HFFc6 (cell line): ENCODE results near the gene NEXMIF. TPM values are rescaled to one million over a fixed set of nuclear protein-coding genes. Genes with fewer than 3 reads are reported as not detected.
"Not testable (repeated sequence)": the region's sequence is repeated elsewhere in the genome, so short reads cannot be mapped to it uniquely, and the experiment has no call there.

Experiments
- DNase-seq: peaks from one replicate; pipeline ENCODE4 v3.0.0-alpha.2; 2018
- H3K27ac Mint-ChIP-seq: 2 replicates; pipeline ENCODE4 v1.8.0; 2020; ENCODE audit warnings: mild to moderate bottlenecking, mixed read lengths
- H3K27me3 Mint-ChIP-seq: 2 replicates; pipeline ENCODE4 v1.8.0; 2021; ENCODE audit warnings: mild to moderate bottlenecking, moderate library complexity, mixed read lengths; ENCODE audit not compliant: insufficient read depth
- H3K36me3 Mint-ChIP-seq: 2 replicates; pipeline ENCODE4 v1.8.0; 2021; ENCODE audit warnings: low read depth, mixed read lengths
- H3K4me1 Mint-ChIP-seq: 2 replicates; pipeline ENCODE4 v1.8.0; 2020; ENCODE audit warnings: low read depth, mixed read lengths
- H3K4me3 Mint-ChIP-seq: 2 replicates; pipeline ENCODE4 v1.8.0; 2020; ENCODE audit warnings: mild to moderate bottlenecking, moderate library complexity, mixed read lengths
- H3K9me3 Mint-ChIP-seq: 2 replicates; pipeline ENCODE4 v1.8.0; 2020; ENCODE audit warnings: mild to moderate bottlenecking, mixed read lengths
- long read RNA-seq: library from polyadenylated mRNA; unstranded; transcript quantifications from one replicate; pipeline ENCODE4 v2.0.0, GENCODE V29; 2019
- total RNA-seq, 6 experiments: library from RNA; stranded (reverse); fragmentation: NEBNext Ultra II Directional; extraction: Animal tissue kit (Norgen Biotek cat#: 25700); gene quantifications; 2 replicates in 1 of 6; 3 replicates in 5 of 6; pipeline ENCODE4 v1.2.3, GENCODE V29; 2021
- TF ChIP-seq, protein P1 (sequence below): fragments of 200-600 bp; sonication (generic); IDR thresholded peaks from 2 replicates; pipeline ENCODE4 v1.5.0; 2021; ENCODE audit warnings: antibody characterized with exemption, mild to moderate bottlenecking

Gene NEXMIF
- total RNA-seq = not detected
- long read RNA-seq = 0 reads

DNA sequence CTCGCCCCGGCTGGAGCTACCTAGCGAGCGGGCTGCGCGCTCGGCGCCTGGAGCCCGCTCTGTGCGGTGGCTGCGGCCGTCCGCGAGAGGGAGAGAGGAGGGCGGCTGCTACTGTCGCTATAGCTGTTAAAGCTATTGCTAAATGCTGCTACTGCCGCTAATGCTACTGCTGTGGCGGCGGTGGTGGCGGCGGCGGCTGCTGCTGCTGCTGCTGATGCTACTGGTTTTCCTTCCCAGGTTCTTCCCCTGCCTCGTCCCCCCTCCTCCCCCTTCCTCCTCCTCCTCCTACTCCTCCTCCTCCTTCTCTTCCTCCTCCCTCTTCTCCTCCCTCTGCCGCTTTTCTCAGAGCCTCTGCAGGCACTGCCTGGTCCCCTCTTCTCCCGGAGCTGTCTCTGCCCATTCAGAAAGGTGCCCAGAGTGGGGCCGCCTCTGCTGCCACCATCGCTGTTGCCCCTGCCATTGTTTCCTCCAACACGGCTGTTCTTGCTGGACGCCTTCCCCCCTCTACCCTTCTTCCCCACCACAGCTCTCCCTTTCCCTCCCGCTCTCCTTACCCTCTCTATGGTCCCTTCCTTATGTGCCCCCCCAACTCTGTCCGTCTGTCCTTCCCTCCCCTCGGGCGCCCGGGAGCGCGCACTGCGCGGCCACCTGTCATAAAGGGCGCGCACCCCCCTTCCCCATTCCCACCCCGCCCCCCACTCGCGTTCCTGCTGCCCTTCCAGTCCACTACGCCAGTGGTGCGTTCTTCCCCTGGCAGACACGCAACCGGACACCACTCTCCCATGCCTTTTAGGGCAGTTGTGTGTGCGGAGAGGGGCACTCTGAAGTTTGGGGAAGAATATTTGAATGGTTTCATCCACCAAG is at the start of gene NEXMIF:
TSS of gene NEXMIF (minus strand) at position 228 of the 864 bp plus-strand sequence.
- no peaks in the 10 kb centered on the region for H3K4me1 Mint-ChIP-seq
- no peak for DNase-seq
- peaks cover 2% of the 10 kb centered on the region; the same call in 1 of the 2 replicates for H3K27me3 Mint-ChIP-seq
- TF ChIP-seq, protein P1, sequence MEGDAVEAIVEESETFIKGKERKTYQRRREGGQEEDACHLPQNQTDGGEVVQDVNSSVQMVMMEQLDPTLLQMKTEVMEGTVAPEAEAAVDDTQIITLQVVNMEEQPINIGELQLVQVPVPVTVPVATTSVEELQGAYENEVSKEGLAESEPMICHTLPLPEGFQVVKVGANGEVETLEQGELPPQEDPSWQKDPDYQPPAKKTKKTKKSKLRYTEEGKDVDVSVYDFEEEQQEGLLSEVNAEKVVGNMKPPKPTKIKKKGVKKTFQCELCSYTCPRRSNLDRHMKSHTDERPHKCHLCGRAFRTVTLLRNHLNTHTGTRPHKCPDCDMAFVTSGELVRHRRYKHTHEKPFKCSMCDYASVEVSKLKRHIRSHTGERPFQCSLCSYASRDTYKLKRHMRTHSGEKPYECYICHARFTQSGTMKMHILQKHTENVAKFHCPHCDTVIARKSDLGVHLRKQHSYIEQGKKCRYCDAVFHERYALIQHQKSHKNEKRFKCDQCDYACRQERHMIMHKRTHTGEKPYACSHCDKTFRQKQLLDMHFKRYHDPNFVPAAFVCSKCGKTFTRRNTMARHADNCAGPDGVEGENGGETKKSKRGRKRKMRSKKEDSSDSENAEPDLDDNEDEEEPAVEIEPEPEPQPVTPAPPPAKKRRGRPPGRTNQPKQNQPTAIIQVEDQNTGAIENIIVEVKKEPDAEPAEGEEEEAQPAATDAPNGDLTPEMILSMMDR = no peak
- peaks cover 4% of the 10 kb centered on the region; the same call in 1 of the 2 replicates for H3K9me3 Mint-ChIP-seq
- H3K27ac Mint-ChIP-seq = no peak within 1 kb of the TSS
- H3K4me3 Mint-ChIP-seq = no peak within 1 kb of the TSS
- no peaks in the 10 kb centered on the region for H3K36me3 Mint-ChIP-seq

DNA sequence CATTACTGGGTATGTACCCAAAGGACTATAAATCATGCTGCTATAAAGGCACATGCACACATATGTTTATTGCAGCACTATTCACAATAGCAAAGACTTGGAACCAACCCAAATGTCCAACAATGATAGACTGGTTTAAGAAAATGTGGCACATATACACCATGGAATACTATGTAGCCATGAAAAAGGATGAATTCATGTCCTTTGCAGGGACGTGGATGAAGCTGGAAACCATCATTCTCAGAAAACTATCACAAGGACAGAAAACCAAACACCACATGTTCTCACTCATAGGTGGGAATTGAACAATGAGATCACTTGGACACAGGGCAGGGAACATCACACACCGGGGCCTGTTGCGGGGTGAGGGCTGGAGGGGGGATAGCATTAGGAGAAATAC is 36.7 kb upstream of the NEXMIF start:
- not testable (repeated sequence) for H3K36me3 Mint-ChIP-seq, H3K27me3 Mint-ChIP-seq, H3K4me1 Mint-ChIP-seq, H3K9me3 Mint-ChIP-seq, H3K27ac Mint-ChIP-seq, DNase-seq, H3K4me3 Mint-ChIP-seq

DNA sequence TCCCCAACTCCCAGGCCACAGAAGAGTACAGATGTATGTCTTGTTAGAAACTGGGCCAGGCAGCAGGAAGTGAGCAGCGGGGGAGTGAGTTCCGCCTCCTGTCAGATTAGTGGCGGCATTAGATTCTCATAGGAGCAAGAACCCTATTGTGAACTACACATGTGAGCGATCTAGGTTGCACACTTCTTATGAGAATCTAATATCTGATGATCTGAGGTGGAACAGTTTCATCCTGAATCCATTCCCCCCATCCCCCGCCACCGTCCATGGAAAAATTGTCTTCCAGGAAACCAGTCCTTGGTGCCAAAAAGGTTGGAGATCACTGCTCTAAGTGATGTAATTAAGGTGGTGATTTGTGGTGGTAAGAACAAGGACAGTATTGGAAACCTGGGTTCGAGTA is 24.5 kb upstream of the NEXMIF start:
- peaks cover 1% of the 10 kb centered on the region; the same call in 1 of the 2 replicates for H3K27me3 Mint-ChIP-seq
- no peak overlapping the region for H3K4me3 Mint-ChIP-seq
- DNase-seq = no peak
- TF ChIP-seq, protein P1 = no peak
- peaks cover 6% of the 10 kb centered on the region; the same call in 1 of the 2 replicates for H3K9me3 Mint-ChIP-seq
- H3K27ac Mint-ChIP-seq = no peak overlapping the region
- no peaks in the 10 kb centered on the region for H3K36me3 Mint-ChIP-seq
- H3K4me1 Mint-ChIP-seq = no peaks in the 10 kb centered on the region

DNA sequence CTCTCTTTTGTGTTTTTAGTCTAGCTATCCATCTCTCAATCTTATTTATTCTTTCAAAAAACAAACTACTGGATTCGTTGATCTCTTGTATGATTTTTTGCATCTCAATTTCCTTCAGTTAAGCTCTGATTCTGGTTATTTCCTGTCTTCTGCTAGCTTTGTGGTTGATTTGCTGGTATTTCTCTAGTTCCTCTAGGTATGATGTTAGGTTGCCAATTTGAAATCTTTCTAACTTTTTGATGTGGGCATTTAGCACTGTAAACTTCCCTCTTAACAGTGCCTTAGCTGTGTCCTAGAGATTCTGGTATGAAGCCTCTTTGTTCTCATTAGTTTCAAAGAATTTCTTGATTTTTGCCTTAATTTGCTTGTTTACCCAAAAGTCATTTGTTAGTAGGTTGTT is 15.2 kb upstream of the NEXMIF start:
- H3K9me3 Mint-ChIP-seq = peaks cover 6% of the 10 kb centered on the region
- H3K27ac Mint-ChIP-seq = no peak overlapping the region
- H3K4me1 Mint-ChIP-seq = no peaks in the 10 kb centered on the region

DNA sequence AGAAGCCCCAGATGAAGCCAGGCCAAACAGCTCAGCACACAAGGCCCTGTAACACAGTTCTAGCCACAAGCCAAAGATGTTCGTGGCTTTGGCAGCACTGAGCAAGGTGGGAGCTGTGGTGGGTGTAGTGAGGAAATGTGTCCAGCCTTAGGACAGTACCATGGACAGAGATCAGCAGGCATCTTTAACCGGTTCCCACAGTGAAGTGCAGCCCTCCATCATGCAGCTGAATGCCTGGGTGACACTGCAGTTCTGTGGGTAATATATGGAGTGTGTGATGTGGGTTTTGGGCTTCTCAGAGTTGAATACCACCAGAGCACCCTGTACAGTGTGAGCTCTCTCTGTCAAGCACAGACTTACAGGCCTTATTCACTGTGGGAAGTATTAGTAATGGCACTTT is 6.0 kb upstream of the NEXMIF start:
- H3K36me3 Mint-ChIP-seq = no peaks in the 10 kb centered on the region
- H3K4me3 Mint-ChIP-seq = no peak overlapping the region
- H3K9me3 Mint-ChIP-seq = peaks cover 9% of the 10 kb centered on the region; the same call in 1 of the 2 replicates
- TF ChIP-seq, protein P1 = no peak
- H3K27me3 Mint-ChIP-seq = no peaks in the 10 kb centered on the region
- DNase-seq = no peak
- H3K27ac Mint-ChIP-seq = no peak overlapping the region
- H3K4me1 Mint-ChIP-seq = no peaks in the 10 kb centered on the region

More for the DNA sequence above, 15.2 kb upstream of the NEXMIF start:
- H3K36me3 Mint-ChIP-seq = no peaks in the 10 kb centered on the region
- TF ChIP-seq, protein P1 = no peak
- no peaks in the 10 kb centered on the region; the same call in 1 of the 2 replicates for H3K27me3 Mint-ChIP-seq
- no peak for DNase-seq
- H3K4me3 Mint-ChIP-seq = no peak overlapping the region
